Measurements from ENCODE around the gene EGR1.

DNA sequence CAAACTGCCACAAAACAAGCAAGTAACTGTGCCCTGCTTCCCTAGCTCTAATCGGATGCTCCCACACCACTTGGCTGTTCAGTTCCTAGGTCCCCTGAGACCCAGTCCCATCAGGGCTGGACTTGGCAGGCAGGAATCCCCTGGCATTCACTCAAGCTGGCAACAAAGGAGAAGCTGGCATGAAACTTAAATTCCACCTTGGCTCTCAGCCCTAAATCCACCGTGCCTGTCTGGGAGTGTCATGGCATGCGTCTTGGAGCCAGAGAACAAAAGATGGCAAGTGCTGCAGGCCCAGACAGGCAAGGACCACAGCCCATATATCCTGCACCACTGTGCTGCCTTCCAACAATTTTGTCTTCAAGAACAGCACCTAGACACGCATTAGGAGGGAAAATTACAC is 39.5 kb downstream of the EGR1 start:
- TF ChIP-seq, protein P1, sequence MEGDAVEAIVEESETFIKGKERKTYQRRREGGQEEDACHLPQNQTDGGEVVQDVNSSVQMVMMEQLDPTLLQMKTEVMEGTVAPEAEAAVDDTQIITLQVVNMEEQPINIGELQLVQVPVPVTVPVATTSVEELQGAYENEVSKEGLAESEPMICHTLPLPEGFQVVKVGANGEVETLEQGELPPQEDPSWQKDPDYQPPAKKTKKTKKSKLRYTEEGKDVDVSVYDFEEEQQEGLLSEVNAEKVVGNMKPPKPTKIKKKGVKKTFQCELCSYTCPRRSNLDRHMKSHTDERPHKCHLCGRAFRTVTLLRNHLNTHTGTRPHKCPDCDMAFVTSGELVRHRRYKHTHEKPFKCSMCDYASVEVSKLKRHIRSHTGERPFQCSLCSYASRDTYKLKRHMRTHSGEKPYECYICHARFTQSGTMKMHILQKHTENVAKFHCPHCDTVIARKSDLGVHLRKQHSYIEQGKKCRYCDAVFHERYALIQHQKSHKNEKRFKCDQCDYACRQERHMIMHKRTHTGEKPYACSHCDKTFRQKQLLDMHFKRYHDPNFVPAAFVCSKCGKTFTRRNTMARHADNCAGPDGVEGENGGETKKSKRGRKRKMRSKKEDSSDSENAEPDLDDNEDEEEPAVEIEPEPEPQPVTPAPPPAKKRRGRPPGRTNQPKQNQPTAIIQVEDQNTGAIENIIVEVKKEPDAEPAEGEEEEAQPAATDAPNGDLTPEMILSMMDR (IDR thresholded peaks at IDR 0.05; ENCODE audit: low read depth, low read length, missing input control): no peak
- TF ChIP-seq RXRA (IDR thresholded peaks at IDR 0.05): no peak
- TF ChIP-seq NR2F2 (IDR thresholded peaks at IDR 0.05): no peak
- no peak for TF ChIP-seq FOXA1 (IDR thresholded peaks at IDR 0.05)
